Measurements from ENCODE around the gene PGBD4. TPM values are rescaled to one million over a fixed set of nuclear protein-coding genes. Genes with fewer than 3 reads are reported as not detected.

Gene PGBD4
- total and polyA plus RNA-seq, 2 of the 13 experiments (the other 11 are each of a cell fraction or from before 2014, with no cell fraction given), result 1.4 to 1.7 TPM

GRCh38 chr15:34101366-34102174 is at the start of gene PGBD4, which contains the start of gene EMC7 (continued):
- TF ChIP-seq RERE (CRISPR knock-in tag; IDR thresholded peaks at IDR 0.05; ENCODE audit: low read depth) (no peak), PHB2 (IDR thresholded peaks at IDR 0.05; ENCODE audit: partially characterized antibody) (no peak), HNRNPK (IDR thresholded peaks at IDR 0.05; ENCODE audit: low read depth, low read length, poor library complexity, severe bottlenecking) (no peak), CHD4 (IDR thresholded peaks at IDR 0.05; ENCODE audit: borderline replicate concordance, low read length) (no peak), ZFP91 (CRISPR knock-in tag; IDR thresholded peaks at IDR 0.05; ENCODE audit: borderline replicate concordance) (peak; percentile 83; the same call in 1 of the 2 replicates), ZNF724P (CRISPR knock-in tag; IDR thresholded peaks at IDR 0.05; ENCODE audit: borderline replicate concordance) (no peak), ZNF543 (CRISPR knock-in tag; IDR thresholded peaks at IDR 0.05) (peak; percentile 72), IRF2 (CRISPR knock-in tag; IDR thresholded peaks at IDR 0.05) (peak; percentile 95), SIX1 (CRISPR knock-in tag; IDR thresholded peaks at IDR 0.05; ENCODE audit: borderline replicate concordance) (no peak; the same call in 1 of the 2 replicates), HNRNPH1 (optimal IDR thresholded peaks at IDR 0.05; ENCODE audit: low read depth, low read length) (no peak), ZNF484 (CRISPR knock-in tag; IDR thresholded peaks at IDR 0.05; ENCODE audit: borderline replicate concordance, low read depth) (no peak), RFX5 (IDR thresholded peaks at IDR 0.05; ENCODE audit: low read depth, low read length) (no peak), ZNF83 (CRISPR knock-in tag; IDR thresholded peaks at IDR 0.05; ENCODE audit: borderline replicate concordance) (peak; percentile 78; the same call in 1 of the 2 replicates), ZNF614 (CRISPR knock-in tag; IDR thresholded peaks at IDR 0.05; ENCODE audit: borderline replicate concordance) (no peak)

All from HepG2 (cell line).